ENCODE data around the gene ALDH1L1. TPM values are rescaled to one million over a fixed set of nuclear protein-coding genes. Genes with fewer than 3 reads are reported as not detected.

ALDH1L1 gene
- total RNA-seq, 2 experiments from 2014 or later = not detected

- Histone ChIP-seq H3K4me1 (ENCODE audit: insufficient read depth, low read length) (peaks cover 18% of the 10 kb centered on the region), H3K4me3 (ENCODE audit: low read length) (no peak overlapping the region), H3K36me3 (ENCODE audit: insufficient read depth, low read length) (peaks cover 8% of the 10 kb centered on the region), H3K27me3 (ENCODE audit: control insufficient read depth in 1 of 2, insufficient read depth in 2 of 2, low read length in 2 of 2) (no peaks in the 10 kb centered on the region), H3K27ac (ENCODE audit: low read depth in 1 of 2, low read length in 2 of 2) (no peak overlapping the region), H3K9me3 (ENCODE audit: control insufficient read depth in 1 of 2, insufficient read depth in 1 of 2, low read length in 2 of 2) (no peaks in the 10 kb centered on the region)
- ATAC-seq (ENCODE audit: poor library complexity) (no peak), DNase-seq (no peak)
- POLR2A ChIA-PET = no interaction called here
- no peaks in the 10 kb centered on the region for H3K27me3 Mint-ChIP-seq
- H3K36me3 Mint-ChIP-seq (ENCODE audit: low read depth) = peaks cover 25% of the 10 kb centered on the region
- no peaks in the 10 kb centered on the region for H3K9me3 Mint-ChIP-seq
- no peak overlapping the region for H3K4me3 Mint-ChIP-seq
- peaks cover 33% of the 10 kb centered on the region for H3K4me1 Mint-ChIP-seq (ENCODE audit: low read depth)
- CTCF ChIA-PET = no interaction called here
- TF ChIP-seq CTCF (IDR thresholded peaks at IDR 0.05) = no peak
- H3K27ac Mint-ChIP-seq = no peak overlapping the region
- intact Hi-C loops (cut with DNase I, micrococcal nuclease) = no loop called here
Measured at GRCh38 chr3:126065876-126066275, 114.5 kb downstream of the ALDH1L1 start.

- H3K4me1 ChIP-seq (ENCODE audit: insufficient read depth, low read length) = peaks cover 18% of the 10 kb centered on the region
- H3K27ac ChIP-seq (ENCODE audit: low read depth in 1 of 2, low read length in 2 of 2) = no peak overlapping the region
- ChIA-PET POLR2A (no interaction called here), CTCF (no interaction called here)
- no peak overlapping the region for H3K27ac Mint-ChIP-seq
- peaks cover 23% of the 10 kb centered on the region for H3K4me1 Mint-ChIP-seq (ENCODE audit: low read depth)
- peaks cover 8% of the 10 kb centered on the region for H3K36me3 ChIP-seq (ENCODE audit: insufficient read depth, low read length)
- intact Hi-C loops (cut with DNase I, micrococcal nuclease) = no loop called here
- no peaks in the 10 kb centered on the region for H3K27me3 ChIP-seq (ENCODE audit: control insufficient read depth in 1 of 2, insufficient read depth in 2 of 2, low read length in 2 of 2)
- peaks cover 25% of the 10 kb centered on the region for H3K36me3 Mint-ChIP-seq (ENCODE audit: low read depth)
- TF ChIP-seq CTCF (IDR thresholded peaks at IDR 0.05) = no peak
- H3K4me3 Mint-ChIP-seq = no peak overlapping the region
- ATAC-seq (ENCODE audit: poor library complexity) (no peak), DNase-seq (no peak)
- H3K9me3 Mint-ChIP-seq = no peaks in the 10 kb centered on the region
- H3K27me3 Mint-ChIP-seq = no peaks in the 10 kb centered on the region
- no peak overlapping the region for H3K4me3 ChIP-seq (ENCODE audit: low read length)
- H3K9me3 ChIP-seq (ENCODE audit: control insufficient read depth in 1 of 2, insufficient read depth in 1 of 2, low read length in 2 of 2) = no peaks in the 10 kb centered on the region
Measured at GRCh38 chr3:126064627-126065258, 115.6 kb downstream of the ALDH1L1 start.

- Mint-ChIP-seq H3K36me3 (ENCODE audit: low read depth) (peaks cover 26% of the 10 kb centered on the region), H3K9me3 (no peaks in the 10 kb centered on the region), H3K27ac (no peak overlapping the region), H3K4me1 (ENCODE audit: low read depth) (peaks cover 23% of the 10 kb centered on the region), H3K27me3 (no peaks in the 10 kb centered on the region), H3K4me3 (no peak overlapping the region)
- Histone ChIP-seq H3K9me3 (ENCODE audit: control insufficient read depth in 1 of 2, insufficient read depth in 1 of 2, low read length in 2 of 2) (no peaks in the 10 kb centered on the region), H3K36me3 (ENCODE audit: insufficient read depth, low read length) (peaks cover 12% of the 10 kb centered on the region), H3K4me3 (ENCODE audit: low read length) (no peak overlapping the region), H3K4me1 (ENCODE audit: insufficient read depth, low read length) (peaks cover 18% of the 10 kb centered on the region), H3K27me3 (ENCODE audit: control insufficient read depth in 1 of 2, insufficient read depth in 2 of 2, low read length in 2 of 2) (no peaks in the 10 kb centered on the region), H3K27ac (ENCODE audit: low read depth in 1 of 2, low read length in 2 of 2) (no peak overlapping the region)
- intact Hi-C loops (cut with DNase I, micrococcal nuclease) = no loop called here
- ChIA-PET CTCF (no interaction called here), POLR2A (interaction anchor here (1.2 kb wide), 1 partner anchor 21 kb away, joined by 5 read pairs; the partner anchor contains the start of gene SLC41A3)
- TF ChIP-seq CTCF (IDR thresholded peaks at IDR 0.05) = no peak
- ATAC-seq (ENCODE audit: poor library complexity) (no peak), DNase-seq (no peak)
Measured at GRCh38 chr3:126063358-126063965, 116.9 kb downstream of the ALDH1L1 start.

All from CD4-positive, alpha-beta T cell (primary cell).